Measurements from ENCODE around the gene COX19. TPM values are rescaled to one million over a fixed set of nuclear protein-coding genes. Genes with fewer than 3 reads are reported as not detected.

The COX19 gene
- total RNA-seq, 1 experiment from 2014 or later: 11.6 TPM

- no peaks in the 10 kb centered on the region for H3K9me2 ChIP-seq (replicated peaks; ENCODE audit: low read length)
- H4K20me1 ChIP-seq (ENCODE audit: low read length): no peaks in the 10 kb centered on the region
- no peak overlapping the region for H2AFZ ChIP-seq (ENCODE audit: low read length)
- TF ChIP-seq CTCF (conservative IDR thresholded peaks at IDR 0.05; ENCODE audit: low read depth, low read length): no peak
- no peak for TF ChIP-seq EZH2 (IDR thresholded peaks at IDR 0.05; ENCODE audit: low read length, unreplicated experiment)
- DNase-seq (no peak), ATAC-seq (no peak)
- H3K4me2 ChIP-seq (ENCODE audit: low read length): no peak overlapping the region
- H3K27me3 ChIP-seq (ENCODE audit: low read length): no peaks in the 10 kb centered on the region
- intact Hi-C loops (cut with micrococcal nuclease): no loop called here
- CTCF ChIA-PET: no interaction called here
- peaks cover 6% of the 10 kb centered on the region; the same call in 1 of the 2 replicates for H3K4me1 ChIP-seq (ENCODE audit: insufficient read depth, low read length)
- H3K9ac ChIP-seq (ENCODE audit: low read length): no peak overlapping the region
- no peaks in the 10 kb centered on the region for H3K36me3 ChIP-seq (ENCODE audit: low read depth, low read length)
- peaks cover 9% of the 10 kb centered on the region; the same call in 1 of the 2 replicates for H3K79me2 ChIP-seq (ENCODE audit: low read length)
- BruUV-seq (replicated peaks): no TSS peak
- POLR2A ChIA-PET (ENCODE audit: unreplicated experiment): no interaction called here
- no peak overlapping the region for H3K27ac ChIP-seq (ENCODE audit: low read length)
- H3F3A ChIP-seq (ENCODE audit: low read length, unreplicated experiment): no peaks in the 10 kb centered on the region
- H3K4me3 ChIP-seq (ENCODE audit: low read length): no peak overlapping the region
- no peaks in the 10 kb centered on the region for H3K9me3 ChIP-seq (ENCODE audit: low read length)
These were observed 17.7 kb downstream of the COX19 start for GRCh38 chr7:957418-958220.

GRCh38 chr7:956031-956430, 19.3 kb downstream of the COX19 start:
- CTCF ChIA-PET: no interaction called here
- Histone ChIP-seq H3K9me3 (ENCODE audit: low read length) (no peaks in the 10 kb centered on the region), H3K27ac (ENCODE audit: low read length) (no peak overlapping the region), H4K20me1 (ENCODE audit: low read length) (no peaks in the 10 kb centered on the region), H3K4me2 (ENCODE audit: low read length) (no peak overlapping the region), H3K79me2 (ENCODE audit: low read length) (peaks cover 12% of the 10 kb centered on the region; the same call in 1 of the 2 replicates), H3K36me3 (ENCODE audit: low read depth, low read length) (no peaks in the 10 kb centered on the region), H3K4me1 (ENCODE audit: insufficient read depth, low read length) (peaks cover 6% of the 10 kb centered on the region; the same call in 1 of the 2 replicates), H2AFZ (ENCODE audit: low read length) (no peak overlapping the region), H3K27me3 (ENCODE audit: low read length) (no peaks in the 10 kb centered on the region), H3F3A (ENCODE audit: low read length, unreplicated experiment) (no peaks in the 10 kb centered on the region), H3K4me3 (ENCODE audit: low read length) (no peak overlapping the region), H3K9ac (ENCODE audit: low read length) (no peak overlapping the region), H3K9me2 (replicated peaks; ENCODE audit: low read length) (no peaks in the 10 kb centered on the region)
- BruUV-seq (replicated peaks): no TSS peak
- intact Hi-C loops (cut with micrococcal nuclease): no loop called here
- DNase-seq: no peak
- TF ChIP-seq EZH2 (IDR thresholded peaks at IDR 0.05; ENCODE audit: low read length, unreplicated experiment) (no peak), EZH2phosphoT487 (IDR thresholded peaks at IDR 0.05; ENCODE audit: borderline replicate concordance, low read length) (no peak), CTCF (conservative IDR thresholded peaks at IDR 0.05; ENCODE audit: low read depth, low read length) (no peak)
- no peak for ATAC-seq
- POLR2A ChIA-PET (ENCODE audit: unreplicated experiment): no interaction called here

Data from PC-3 (cell line).